Measurements from ENCODE around the gene CELA1. TPM values are rescaled to one million over a fixed set of nuclear protein-coding genes. Genes with fewer than 3 reads are reported as not detected.

CELA1 gene
- total and polyA plus RNA-seq, 2 of the 13 experiments (the other 11 are each of a cell fraction or from before 2014, with no cell fraction given): not detected

GRCh38 chr12:51378749-51379148, 32.3 kb upstream of the CELA1 start (continued):
- TF ChIP-seq ZBTB4 (CRISPR knock-in tag; IDR thresholded peaks at IDR 0.05; ENCODE audit: borderline replicate concordance) (no peak), CENPBD1 (CRISPR knock-in tag; IDR thresholded peaks at IDR 0.05; ENCODE audit: borderline replicate concordance, low read depth) (no peak), KMT2B (CRISPR knock-in tag; IDR thresholded peaks at IDR 0.05) (no peak), ZNF234 (CRISPR knock-in tag; conservative IDR thresholded peaks at IDR 0.05) (no peak)

- no peak for TF ChIP-seq NCOA1 (CRISPR knock-in tag; IDR thresholded peaks at IDR 0.05)
- TF ChIP-seq CTCF (CRISPR knock-in tag; IDR thresholded peaks at IDR 0.05): 0 out of 2 replicates have a peak, but pooled peaks have one; percentile 9
- TF ChIP-seq ZNF24 (IDR thresholded peaks at IDR 0.05): no peak
- no peak for TF ChIP-seq MEIS2 (CRISPR knock-in tag; IDR thresholded peaks at IDR 0.05)
- H3K4me3 ChIP-seq (replicated peaks in 1 of 3; ENCODE audit: insufficient read depth in 1 of 3, low read depth in 2 of 3, low read length in 3 of 3): no peak overlapping the region
- no TSS peak for BruUV-seq (replicated peaks)
- no peaks in the 10 kb centered on the region for H3K36me3 ChIP-seq (replicated peaks in 1 of 2; ENCODE audit: control insufficient read depth in 1 of 2, insufficient read depth in 2 of 2, low read length in 2 of 2)
- H3K4me1 ChIP-seq (ENCODE audit: insufficient read depth, low read length): peaks cover 3% of the 10 kb centered on the region
- POLR2A ChIA-PET: no interaction called here
- no peak overlapping the region for H3K9ac ChIP-seq (ENCODE audit: insufficient read depth, low read depth, low read length)
- DNase-seq (ENCODE audit: low spot score) (no peak), ATAC-seq (no peak), FAIRE-seq (no peak)
- H3K9me3 ChIP-seq (ENCODE audit: low read length): no peaks in the 10 kb centered on the region
- WGBS (ENCODE audit: low lambda C conversion rate): 85% methylated on average over 5 of the region's 11 CpGs
- H2AFZ ChIP-seq (ENCODE audit: low read length): no peak overlapping the region
- in situ Hi-C loops (cut with HindIII; ENCODE audit: extremely low pct_ligation_motif_present, low pct_unique_long_range_greater_than_20kb): no loop called here
- H3K4me2 ChIP-seq (ENCODE audit: low read depth, low read length): no peak overlapping the region
- no peak overlapping the region for H3K27ac ChIP-seq (ENCODE audit: extremely low read length, insufficient read depth, low read length)
- 0 out of 2 replicates have a peak, but pooled peaks cover 2% of the 10 kb centered on the region for H4K20me1 ChIP-seq (ENCODE audit: insufficient read depth, low read length)
- CTCF ChIA-PET (ENCODE audit: low intra/inter-chr PET ratio, low total read pairs): no interaction called here
- H3K27me3 ChIP-seq (ENCODE audit: control insufficient read depth in 1 of 2, insufficient read depth in 2 of 2, low read length in 2 of 2): no peaks in the 10 kb centered on the region; a peak in 1 of 5 replicates
- no peaks in the 10 kb centered on the region for H3K79me2 ChIP-seq (ENCODE audit: insufficient read depth, low read length)
- intact Hi-C loops (cut with micrococcal nuclease; ENCODE audit: unreplicated experiment): no loop called here
Observed at GRCh38 chr12:51377099-51377984, 30.9 kb upstream of the CELA1 start.

Measured in HepG2 (cell line).